Body of pancreas (tissue), 4 donors: ENCODE data around the gene KAZALD1. TPM values are rescaled to one million over a fixed set of nuclear protein-coding genes. Genes with fewer than 3 reads are reported as not detected.

Source experiments
- ATAC-seq: fragments of 150-250 bp; one replicate; pipeline ENCODE4 v1.9.1; 2016
- DNase-seq, 4 donors: peaks; one replicate each; pipeline ENCODE4 v3.0.0-alpha.2; 2019
- H3K27ac ChIP-seq, 4 donors: fragments of 200-600 bp; sonication (generic); 1 replicate in 3 of 4; 2 replicates in 1 of 4; pipeline versions ENCODE4 v1.5.1 to v1.6.1; 2016 to 2019; ENCODE audit warnings: mild to moderate bottlenecking in 1 of 4, mixed read lengths in 1 of 4, moderate library complexity in 1 of 4
- H3K27me3 ChIP-seq, 2 donors: fragments of 200-600 bp; sonication (generic); one replicate each; pipeline ENCODE4 v1.6.0; 2016; ENCODE audit warnings: mild to moderate bottlenecking in 1 of 2
- H3K36me3 ChIP-seq, 2 donors: fragments of 200-600 bp; sonication (generic); replicated peaks in 1 of 2; 2 replicates each; pipeline ENCODE4 v1.5.1; 2016; ENCODE audit warnings: low read depth in 2 of 2; ENCODE audit not compliant: insufficient read depth in 1 of 2
- H3K4me1 ChIP-seq: fragments of 200-600 bp; sonication (generic); one replicate; pipeline ENCODE4 v1.6.0; 2016
- H3K4me3 ChIP-seq, 2 donors: fragments of 200-600 bp; sonication (generic); 1 replicate in 1 of 2; 2 replicates in 1 of 2; pipeline ENCODE4 v1.5.1; 2016 to 2019
- H3K9me3 ChIP-seq, 3 donors: fragments of 200-600 bp; sonication (generic); 1 replicate in 2 of 3; 2 replicates in 1 of 3; pipeline ENCODE4 v1.5.1; 2016
- POLR2A ChIP-seq, 3 donors: fragments of 450-650 bp; IDR thresholded peaks; one replicate each; pipeline ENCODE4 v1.6.1; 2016; ENCODE audit warnings: antibody characterized with exemption in 3 of 3, mild to moderate bottlenecking in 2 of 3
- WGBS, 2 donors: methylation state at CpG; one replicate each; pipeline ENCODE4 v1.1.5; 2017; 5-methylcytosine and 5-hydroxymethylcytosine counted together
- intact Hi-C: fragments of 100-400 bp; cut with DNase I; formaldehyde crosslinking; loops from one replicate; pipeline ENCODE4 v1.15.1; 2023
- total RNA-seq, 2 donors: library from RNA; depleted of rRNA; stranded (reverse); fragments of >200 nt; gene quantifications; one replicate each; pipeline ENCODE4 v1.1.0, GENCODE V29; 2016
- TF ChIP-seq, protein P1 (sequence below), 7 experiments: fragments of 450-650 bp in 4 of 7; fragments of 200-600 bp in 3 of 7; sonication (generic) in 3 of 7; IDR thresholded peaks; one replicate each; pipeline ENCODE4 v1.5.1; 2016 to 2019; ENCODE audit warnings: antibody characterized with exemption in 7 of 7

The KAZALD1 gene
- total RNA-seq, 2 donors from 2014 or later, result 1.6 to 1.8 TPM

- Histone ChIP-seq H3K4me1 (peaks cover 37% of the 10 kb centered on the region), H3K36me3 (no peaks in the 10 kb centered on the region), H3K27ac (peak overlapping the region in 1 of 4 donors; percentile 52), H3K27me3 (no peaks in the 10 kb centered on the region), H3K9me3 (no peaks in the 10 kb centered on the region), H3K4me3 (peak overlapping the region; percentile 0 to 1)
- DNase-seq (peak in 2 of 4 donors; percentile 22 to 29), ATAC-seq (peak; percentile 2)
- intact Hi-C loops, result no loop called here
- 1 to 2% methylated on average over 13 to 31 of the region's 31 CpGs for WGBS, 2 donors
- TF ChIP-seq, protein P1, sequence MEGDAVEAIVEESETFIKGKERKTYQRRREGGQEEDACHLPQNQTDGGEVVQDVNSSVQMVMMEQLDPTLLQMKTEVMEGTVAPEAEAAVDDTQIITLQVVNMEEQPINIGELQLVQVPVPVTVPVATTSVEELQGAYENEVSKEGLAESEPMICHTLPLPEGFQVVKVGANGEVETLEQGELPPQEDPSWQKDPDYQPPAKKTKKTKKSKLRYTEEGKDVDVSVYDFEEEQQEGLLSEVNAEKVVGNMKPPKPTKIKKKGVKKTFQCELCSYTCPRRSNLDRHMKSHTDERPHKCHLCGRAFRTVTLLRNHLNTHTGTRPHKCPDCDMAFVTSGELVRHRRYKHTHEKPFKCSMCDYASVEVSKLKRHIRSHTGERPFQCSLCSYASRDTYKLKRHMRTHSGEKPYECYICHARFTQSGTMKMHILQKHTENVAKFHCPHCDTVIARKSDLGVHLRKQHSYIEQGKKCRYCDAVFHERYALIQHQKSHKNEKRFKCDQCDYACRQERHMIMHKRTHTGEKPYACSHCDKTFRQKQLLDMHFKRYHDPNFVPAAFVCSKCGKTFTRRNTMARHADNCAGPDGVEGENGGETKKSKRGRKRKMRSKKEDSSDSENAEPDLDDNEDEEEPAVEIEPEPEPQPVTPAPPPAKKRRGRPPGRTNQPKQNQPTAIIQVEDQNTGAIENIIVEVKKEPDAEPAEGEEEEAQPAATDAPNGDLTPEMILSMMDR (IDR thresholded peaks at IDR 0.05), result no peak
- TF ChIP-seq POLR2A (IDR thresholded peaks at IDR 0.05), result no peak
These were observed 5.1 kb downstream of the KAZALD1 start for GRCh38 chr10:101066896-101067355.

- peak; percentile 81 to 85 (median 84) for DNase-seq
- TF ChIP-seq POLR2A (IDR thresholded peaks at IDR 0.05), result peak in 1 of 3 donors; percentile 8
- TF ChIP-seq, protein P1 (IDR thresholded peaks at IDR 0.05), result peak; percentile 77 to 93 (median 90)
- WGBS, 2 donors, result 0 to 1% methylated on average over 9 to 43 of the region's 43 CpGs
- peak overlapping the region in 2 of 4 donors; percentile 4 to 7 for H3K27ac ChIP-seq
- H3K27me3 ChIP-seq, result no peaks in the 10 kb centered on the region
- ATAC-seq, result peak; percentile 81
- no peaks in the 10 kb centered on the region for H3K9me3 ChIP-seq
- peaks cover 31% of the 10 kb centered on the region for H3K4me1 ChIP-seq
- H3K36me3 ChIP-seq, result no peaks in the 10 kb centered on the region
- intact Hi-C loops, result no loop called here
- H3K4me3 ChIP-seq, result peak overlapping the region; percentile 0 to 6
These were observed 5.7 kb downstream of the KAZALD1 start for GRCh38 chr10:101067356-101068083.

GRCh38 chr10:101069441-101069840 lies 7.7 kb downstream of the KAZALD1 start:
- ATAC-seq (no peak), DNase-seq (no peak)
- H3K27ac ChIP-seq, result no peak overlapping the region
- peaks cover 23% of the 10 kb centered on the region for H3K4me1 ChIP-seq
- TF ChIP-seq POLR2A (IDR thresholded peaks at IDR 0.05), result no peak
- TF ChIP-seq, protein P1 (IDR thresholded peaks at IDR 0.05), result no peak
- no peak overlapping the region for H3K4me3 ChIP-seq
- H3K27me3 ChIP-seq, result peaks cover 0 to 6% of the 10 kb centered on the region in 2 donors
- 70 to 84% methylated on average over 5 of the region's 5 CpGs for WGBS, 2 donors
- H3K36me3 ChIP-seq, result no peaks in the 10 kb centered on the region
- intact Hi-C loops, result no loop called here
- no peaks in the 10 kb centered on the region for H3K9me3 ChIP-seq

- intact Hi-C loops, result no loop called here
- Histone ChIP-seq H3K36me3 (no peaks in the 10 kb centered on the region), H3K4me1 (peaks cover 23% of the 10 kb centered on the region), H3K9me3 (no peaks in the 10 kb centered on the region), H3K27me3 (peaks cover 0 to 6% of the 10 kb centered on the region in 2 donors), H3K27ac (no peak overlapping the region), H3K4me3 (no peak overlapping the region)
- no peak for ATAC-seq
- TF ChIP-seq, protein P1 (IDR thresholded peaks at IDR 0.05), result no peak
- no peak for TF ChIP-seq POLR2A (IDR thresholded peaks at IDR 0.05)
- WGBS, 2 donors, result 77% methylated on average over 3 of the region's 3 CpGs; no CpG with 5 or more reads in 1 of the 2 donors
- DNase-seq, result no peak
These were observed 8.3 kb downstream of the KAZALD1 start for GRCh38 chr10:101070098-101070497.
